PC-3 (cell line): ENCODE data around the gene LRBA. TPM values are rescaled to one million over a fixed set of nuclear protein-coding genes. Genes with fewer than 3 reads are reported as not detected.

Experiments used
- ATAC-seq: fragments of 200-7000 bp; cut with Tn5 transposase; 2 replicates; pipeline ENCODE4 v1.9.1; 2020; ENCODE audit warnings: mild to moderate bottlenecking, moderate library complexity
- BruUV-seq: library from RNA; stranded (reverse); fragments of 400-500 nt; replicated peaks from 2 replicates; lab custom pipeline; 2021; lab: Mats Ljungman, UMichigan
- CTCF ChIA-PET: fragments of 300-600 bp; sonication (Branson Sonifier 250); formaldehyde crosslinking; loops from one replicate; lab custom pipeline; 2022; ENCODE audit warnings: antibody characterized with exemption; lab: Charles Lee
- POLR2A ChIA-PET: fragments of 300-600 bp; sonication (Branson Sonifier 250); formaldehyde crosslinking; loops from one replicate; lab custom pipeline; 2022; ENCODE audit warnings: antibody characterized with exemption; ENCODE audit not compliant: unreplicated experiment; lab: Charles Lee
- DNase-seq: peaks from one replicate; pipeline ENCODE4 v3.0.0-alpha.2; 2015
- H2AFZ ChIP-seq: fragments of 300-600 bp; sonication (generic); 2 replicates; pipeline ENCODE4 v1.6.0; 2016; ENCODE audit warnings: antibody characterized with exemption, low read length
- H3F3A ChIP-seq: fragments of 300-600 bp; sonication (generic); one replicate; pipeline ENCODE4 v1.6.0; 2017; ENCODE audit warnings: antibody characterized with exemption, low read length, control low read depth, mild to moderate bottlenecking; ENCODE audit not compliant: unreplicated experiment
- H3K27ac ChIP-seq: fragments of 300-600 bp; sonication (generic); 2 replicates; pipeline ENCODE4 v1.5.1; 2016; ENCODE audit warnings: mild to moderate bottlenecking, low read length
- H3K27me3 ChIP-seq: fragments of 300-600 bp; sonication (generic); 2 replicates; pipeline ENCODE4 v1.6.1; 2016; ENCODE audit warnings: low read length, mixed read lengths
- H3K36me3 ChIP-seq: fragments of 300-600 bp; sonication (generic); 2 replicates; pipeline ENCODE4 v1.6.1; 2016; ENCODE audit warnings: low read depth, mixed run types, low read length, mixed read lengths
- H3K4me1 ChIP-seq: fragments of 300-600 bp; sonication (generic); 2 replicates; pipeline ENCODE4 v1.5.1; 2016; ENCODE audit warnings: low read length; ENCODE audit not compliant: insufficient read depth
- H3K4me2 ChIP-seq: fragments of 300-600 bp; sonication (generic); 2 replicates; pipeline ENCODE4 v1.6.0; 2016; ENCODE audit warnings: low read length
- H3K4me3 ChIP-seq: fragments of 300-600 bp; sonication (generic); 2 replicates; pipeline ENCODE4 v1.5.1; 2016; ENCODE audit warnings: mild to moderate bottlenecking, low read length, mixed read lengths
- H3K79me2 ChIP-seq: fragments of 300-600 bp; sonication (generic); 2 replicates; pipeline ENCODE4 v1.6.1; 2017; ENCODE audit warnings: low read length, mixed read lengths
- H3K9ac ChIP-seq: fragments of 300-600 bp; sonication (generic); 2 replicates; pipeline ENCODE4 v1.6.0; 2016; ENCODE audit warnings: mild to moderate bottlenecking, low read length
- H3K9me2 ChIP-seq: fragments of 300-600 bp; sonication (generic); replicated peaks from 2 replicates; pipeline ENCODE4 v1.6.1; 2016; ENCODE audit warnings: mixed run types, low read length, mixed read lengths
- H3K9me3 ChIP-seq: fragments of 300-600 bp; sonication (generic); 2 replicates; pipeline ENCODE4 v1.6.1; 2016; ENCODE audit warnings: low read length, mixed read lengths
- H4K20me1 ChIP-seq: fragments of 300-600 bp; sonication (generic); 2 replicates; pipeline ENCODE4 v1.6.1; 2016; ENCODE audit warnings: low read length, mixed read lengths
- EZH2 ChIP-seq: fragments of 300-600 bp; sonication (generic); IDR thresholded peaks from one replicate; pipeline ENCODE4 v1.6.1; 2017; ENCODE audit warnings: antibody characterized with exemption, mild to moderate bottlenecking, low read length; ENCODE audit not compliant: unreplicated experiment
- EZH2phosphoT487 ChIP-seq: fragments of 300-600 bp; sonication (generic); IDR thresholded peaks from 2 replicates; pipeline ENCODE4 v1.6.1; 2018; ENCODE audit warnings: mild to moderate bottlenecking, antibody characterized with exemption, low read length, borderline replicate concordance
- intact Hi-C: fragments of 100-400 bp; cut with micrococcal nuclease; formaldehyde crosslinking; loops from 2 replicates; pipeline ENCODE4 v1.9.0; 2023
- total RNA-seq: library from RNA; depleted of rRNA; stranded (reverse); fragments of >200 nt; gene quantifications from 2 replicates; pipeline ENCODE4 v1.2.3, GENCODE V29; 2014
- TF ChIP-seq, protein P1 (sequence below): fragments of 300-600 bp; sonication (generic); conservative IDR thresholded peaks from 2 replicates; pipeline ENCODE4 v1.5.1; 2017; ENCODE audit warnings: antibody characterized with exemption, low read depth, mild to moderate bottlenecking, low read length

The LRBA gene
- total RNA-seq, 1 experiment from 2014 or later = 40.8 TPM

DNA sequence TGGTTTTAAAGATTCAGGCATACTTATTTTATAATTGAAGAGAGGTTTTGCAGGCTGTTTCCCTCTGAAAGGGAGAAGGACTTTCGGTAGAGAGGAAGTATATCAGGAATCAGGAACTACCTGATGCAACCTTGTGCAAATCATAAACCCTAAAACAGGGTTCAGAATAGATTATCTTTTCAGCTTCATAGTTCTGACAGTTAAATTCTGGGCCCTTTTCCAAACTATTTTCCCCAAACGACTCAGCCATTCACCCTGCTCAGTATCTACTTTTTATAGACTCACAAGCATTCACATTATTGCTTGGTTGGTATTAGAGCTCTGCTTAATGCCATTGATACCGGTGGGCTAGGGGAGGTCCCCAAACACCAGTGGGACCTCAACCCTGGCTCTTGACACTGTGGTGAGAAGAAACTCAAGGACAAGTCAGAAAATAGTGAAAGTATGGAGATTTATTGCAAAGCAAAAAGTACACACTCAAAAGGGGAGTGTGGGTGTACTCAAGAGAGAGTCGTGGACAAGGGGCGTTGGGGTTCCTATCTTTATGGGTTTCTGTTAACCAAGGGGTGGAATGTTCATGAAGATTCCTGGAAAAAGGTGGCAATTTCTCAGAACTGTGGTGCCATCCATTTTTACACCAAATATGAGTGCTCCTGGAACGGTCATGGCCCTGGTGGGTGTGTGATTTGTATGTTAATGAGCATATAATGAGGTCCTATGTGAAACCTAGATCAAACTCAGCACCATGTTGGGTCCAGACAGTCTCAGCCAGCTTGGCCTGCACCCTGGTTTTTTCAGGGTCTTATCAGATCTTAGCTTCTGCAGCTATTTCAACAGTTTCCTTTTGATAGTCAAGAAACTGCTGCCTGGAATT lies 698.5 kb downstream of the LRBA start:
- no peaks in the 10 kb centered on the region for H3K79me2 ChIP-seq
- no peaks in the 10 kb centered on the region for H3K4me1 ChIP-seq
- DNase-seq (no peak), ATAC-seq (no peak)
- BruUV-seq = no TSS peak
- ChIA-PET CTCF (no interaction called here), POLR2A (no interaction called here)
- H3K27me3 ChIP-seq = no peaks in the 10 kb centered on the region
- intact Hi-C loops = no loop called here
- H3K9me2 ChIP-seq = no peaks in the 10 kb centered on the region
- no peak overlapping the region for H3K9ac ChIP-seq
- H3K4me3 ChIP-seq = no peak overlapping the region
- TF ChIP-seq, protein P1, sequence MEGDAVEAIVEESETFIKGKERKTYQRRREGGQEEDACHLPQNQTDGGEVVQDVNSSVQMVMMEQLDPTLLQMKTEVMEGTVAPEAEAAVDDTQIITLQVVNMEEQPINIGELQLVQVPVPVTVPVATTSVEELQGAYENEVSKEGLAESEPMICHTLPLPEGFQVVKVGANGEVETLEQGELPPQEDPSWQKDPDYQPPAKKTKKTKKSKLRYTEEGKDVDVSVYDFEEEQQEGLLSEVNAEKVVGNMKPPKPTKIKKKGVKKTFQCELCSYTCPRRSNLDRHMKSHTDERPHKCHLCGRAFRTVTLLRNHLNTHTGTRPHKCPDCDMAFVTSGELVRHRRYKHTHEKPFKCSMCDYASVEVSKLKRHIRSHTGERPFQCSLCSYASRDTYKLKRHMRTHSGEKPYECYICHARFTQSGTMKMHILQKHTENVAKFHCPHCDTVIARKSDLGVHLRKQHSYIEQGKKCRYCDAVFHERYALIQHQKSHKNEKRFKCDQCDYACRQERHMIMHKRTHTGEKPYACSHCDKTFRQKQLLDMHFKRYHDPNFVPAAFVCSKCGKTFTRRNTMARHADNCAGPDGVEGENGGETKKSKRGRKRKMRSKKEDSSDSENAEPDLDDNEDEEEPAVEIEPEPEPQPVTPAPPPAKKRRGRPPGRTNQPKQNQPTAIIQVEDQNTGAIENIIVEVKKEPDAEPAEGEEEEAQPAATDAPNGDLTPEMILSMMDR = no peak
- TF ChIP-seq EZH2 (no peak), EZH2phosphoT487 (no peak)
- no peak overlapping the region for H3K4me2 ChIP-seq
- H3K27ac ChIP-seq = no peak overlapping the region
- H4K20me1 ChIP-seq = no peaks in the 10 kb centered on the region
- H3K9me3 ChIP-seq = no peaks in the 10 kb centered on the region
- H3F3A ChIP-seq = no peaks in the 10 kb centered on the region
- H2AFZ ChIP-seq = no peak overlapping the region
- no peaks in the 10 kb centered on the region for H3K36me3 ChIP-seq

DNA sequence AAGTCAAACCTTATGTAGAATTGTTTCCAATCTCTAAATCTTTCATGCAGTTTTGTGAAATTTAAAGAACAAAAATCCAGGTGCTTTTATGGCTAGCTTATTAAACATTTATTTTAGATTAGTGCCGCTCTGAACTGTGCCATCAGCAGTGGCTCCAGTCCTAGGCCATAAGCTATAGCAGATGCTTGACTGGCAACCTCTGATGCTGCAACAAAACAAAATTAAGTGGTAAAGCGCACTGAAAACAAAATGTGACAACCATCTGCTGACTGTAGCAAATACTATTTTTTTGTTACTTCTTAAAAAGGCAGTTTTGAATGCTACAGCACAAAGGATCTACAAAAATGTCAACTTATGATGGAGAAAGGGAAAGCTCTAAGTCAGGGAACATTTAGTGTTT lies 699.4 kb downstream of the LRBA start:
- Histone ChIP-seq H3K4me1 (peaks cover 4% of the 10 kb centered on the region), H3K4me2 (no peak overlapping the region), H3K27me3 (no peaks in the 10 kb centered on the region), H3K79me2 (no peaks in the 10 kb centered on the region), H3K27ac (no peak overlapping the region), H3K4me3 (no peak overlapping the region), H2AFZ (no peak overlapping the region), H3F3A (no peaks in the 10 kb centered on the region), H4K20me1 (no peaks in the 10 kb centered on the region), H3K9ac (no peak overlapping the region), H3K9me3 (no peaks in the 10 kb centered on the region), H3K36me3 (no peaks in the 10 kb centered on the region), H3K9me2 (no peaks in the 10 kb centered on the region)
- CTCF ChIA-PET = no interaction called here
- BruUV-seq = no TSS peak
- DNase-seq = no peak
- intact Hi-C loops = no loop called here
- no peak for TF ChIP-seq EZH2phosphoT487
- TF ChIP-seq, protein P1 = no peak
- no peak for TF ChIP-seq EZH2
- ATAC-seq = no peak
- POLR2A ChIA-PET = no interaction called here

DNA sequence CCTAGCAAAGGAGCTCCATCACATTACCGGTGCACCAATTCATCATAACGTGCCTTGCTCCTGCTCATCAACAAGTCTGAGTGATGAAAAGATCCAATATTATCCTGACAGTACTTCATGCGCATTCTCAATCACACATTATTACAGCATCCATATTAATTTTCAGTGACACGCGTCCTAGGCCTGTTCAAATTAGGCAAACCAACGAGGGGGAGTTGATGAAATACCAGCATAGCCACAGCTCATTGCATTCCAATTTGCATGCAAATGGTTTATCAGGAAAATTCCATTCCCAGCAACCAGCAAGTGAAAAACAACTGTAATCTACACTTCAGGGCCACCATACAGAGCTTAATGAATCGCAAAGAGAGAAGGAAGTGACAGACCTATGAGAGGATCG lies 699.9 kb downstream of the LRBA start:
- no peaks in the 10 kb centered on the region for H3K27me3 ChIP-seq
- no peaks in the 10 kb centered on the region for H3K9me2 ChIP-seq
- ChIA-PET CTCF (no interaction called here), POLR2A (interaction anchor here (0.6 kb wide), 1 partner anchor 264 kb away, joined by 3 read pairs; no protein-coding TSS in a partner anchor)
- no TSS peak for BruUV-seq
- H3K9ac ChIP-seq = no peak overlapping the region
- no peaks in the 10 kb centered on the region for H3K36me3 ChIP-seq
- H3K4me3 ChIP-seq = no peak overlapping the region
- no peaks in the 10 kb centered on the region for H3K9me3 ChIP-seq
- intact Hi-C loops = no loop called here
- H3K79me2 ChIP-seq = no peaks in the 10 kb centered on the region
- no peak for ATAC-seq
- TF ChIP-seq, protein P1 = no peak
- TF ChIP-seq EZH2 = no peak
- TF ChIP-seq EZH2phosphoT487 = no peak
- no peaks in the 10 kb centered on the region for H3F3A ChIP-seq
- no peak overlapping the region for H3K27ac ChIP-seq
- DNase-seq = no peak
- no peaks in the 10 kb centered on the region for H4K20me1 ChIP-seq
- H3K4me2 ChIP-seq = no peak overlapping the region
- H2AFZ ChIP-seq = no peak overlapping the region
- H3K4me1 ChIP-seq = peaks cover 9% of the 10 kb centered on the region
